Measurements from ENCODE around the gene PAPSS1. TPM values are rescaled to one million over a fixed set of nuclear protein-coding genes. Genes with fewer than 3 reads are reported as not detected.

The PAPSS1 gene
- total and polyA plus RNA-seq, 11 donors, result 5.9 to 32.7 (median 9.3) TPM

DNA sequence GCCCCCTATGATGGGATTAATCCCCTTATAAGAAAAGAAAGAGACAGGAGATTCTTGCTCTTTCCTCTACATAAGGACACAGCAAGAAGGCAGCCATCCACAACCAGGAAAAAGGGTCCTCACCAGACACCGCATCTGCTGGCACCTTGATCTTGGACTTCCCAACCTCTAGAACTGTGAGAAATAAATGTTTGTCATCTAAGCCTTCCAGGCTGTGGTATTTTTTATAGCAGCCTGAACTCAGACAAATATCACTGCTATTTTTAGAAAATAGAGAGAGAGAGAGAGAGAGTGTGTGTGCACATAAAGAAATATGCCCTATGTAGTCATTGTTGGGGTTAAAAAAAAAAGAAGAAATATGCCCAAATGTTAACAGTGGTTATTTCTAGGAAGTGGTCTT, 104.2 kb downstream of the PAPSS1 start:
- H3K27ac ChIP-seq, result no peak overlapping the region
- intact Hi-C loops (cut with DNase I), result no loop called here
- no peak for TF ChIP-seq POLR2A (IDR thresholded peaks at IDR 0.05)
- TF ChIP-seq, protein P1, sequence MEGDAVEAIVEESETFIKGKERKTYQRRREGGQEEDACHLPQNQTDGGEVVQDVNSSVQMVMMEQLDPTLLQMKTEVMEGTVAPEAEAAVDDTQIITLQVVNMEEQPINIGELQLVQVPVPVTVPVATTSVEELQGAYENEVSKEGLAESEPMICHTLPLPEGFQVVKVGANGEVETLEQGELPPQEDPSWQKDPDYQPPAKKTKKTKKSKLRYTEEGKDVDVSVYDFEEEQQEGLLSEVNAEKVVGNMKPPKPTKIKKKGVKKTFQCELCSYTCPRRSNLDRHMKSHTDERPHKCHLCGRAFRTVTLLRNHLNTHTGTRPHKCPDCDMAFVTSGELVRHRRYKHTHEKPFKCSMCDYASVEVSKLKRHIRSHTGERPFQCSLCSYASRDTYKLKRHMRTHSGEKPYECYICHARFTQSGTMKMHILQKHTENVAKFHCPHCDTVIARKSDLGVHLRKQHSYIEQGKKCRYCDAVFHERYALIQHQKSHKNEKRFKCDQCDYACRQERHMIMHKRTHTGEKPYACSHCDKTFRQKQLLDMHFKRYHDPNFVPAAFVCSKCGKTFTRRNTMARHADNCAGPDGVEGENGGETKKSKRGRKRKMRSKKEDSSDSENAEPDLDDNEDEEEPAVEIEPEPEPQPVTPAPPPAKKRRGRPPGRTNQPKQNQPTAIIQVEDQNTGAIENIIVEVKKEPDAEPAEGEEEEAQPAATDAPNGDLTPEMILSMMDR (IDR thresholded peaks at IDR 0.05), result no peak
- ATAC-seq (no peak), DNase-seq (no peak)
- H3K27me3 ChIP-seq, result no peaks in the 10 kb centered on the region
- peaks cover 0 to 13% (median 0%) of the 10 kb centered on the region in 12 donors for H3K4me1 ChIP-seq
- peaks cover 0 to 19% (median 10%) of the 10 kb centered on the region in 9 donors for H3K36me3 ChIP-seq
- no peaks in the 10 kb centered on the region for H3K9me3 ChIP-seq
- WGBS, 4 donors, result 85 to 100% (median 91%) methylated on average over 1 of the region's 1 CpG
- no peak overlapping the region for H3K4me3 ChIP-seq

- DNase-seq, result no peak
- no peak for TF ChIP-seq POLR2A (IDR thresholded peaks at IDR 0.05)
- Histone ChIP-seq H3K9me3 (no peaks in the 10 kb centered on the region), H3K4me1 (no peaks in the 10 kb centered on the region), H3K27me3 (no peaks in the 10 kb centered on the region), H3K27ac (no peak overlapping the region), H3K4me3 (no peak overlapping the region), H3K36me3 (no peaks in the 10 kb centered on the region)
- WGBS, 4 donors, result 87 to 88% (median 88%) methylated on average over 4 of the region's 4 CpGs
- intact Hi-C loops (cut with DNase I), result no loop called here
- ATAC-seq, result no peak
Measured at GRCh38 chr4:107603430-107603829, 116.6 kb downstream of the PAPSS1 start.

- no peak overlapping the region for H3K4me3 ChIP-seq
- H3K36me3 ChIP-seq, result no peaks in the 10 kb centered on the region
- no peak for ATAC-seq
- H3K9me3 ChIP-seq, result no peaks in the 10 kb centered on the region
- no peak overlapping the region for H3K27ac ChIP-seq
- intact Hi-C loops (cut with DNase I), result no loop called here
- no peak for TF ChIP-seq POLR2A (IDR thresholded peaks at IDR 0.05)
- no peaks in the 10 kb centered on the region for H3K27me3 ChIP-seq
- no peak for DNase-seq
- no peaks in the 10 kb centered on the region for H3K4me1 ChIP-seq
Measured at GRCh38 chr4:107600983-107601382, 119.1 kb downstream of the PAPSS1 start.

- intact Hi-C loops (cut with DNase I), result no loop called here
- WGBS, 4 donors, result 54 to 72% (median 61%) methylated on average over 2 of the region's 2 CpGs
- Histone ChIP-seq H3K4me3 (no peak overlapping the region), H3K4me1 (no peaks in the 10 kb centered on the region), H3K27me3 (no peaks in the 10 kb centered on the region), H3K36me3 (no peaks in the 10 kb centered on the region), H3K9me3 (no peaks in the 10 kb centered on the region), H3K27ac (no peak overlapping the region)
- no peak for ATAC-seq
- TF ChIP-seq, protein P1 (IDR thresholded peaks at IDR 0.05), result no peak
- TF ChIP-seq POLR2A (IDR thresholded peaks at IDR 0.05), result no peak
- DNase-seq, result no peak
Measured at GRCh38 chr4:107600436-107600835, 119.6 kb downstream of the PAPSS1 start.

GRCh38 chr4:107599841-107600240, 120.2 kb downstream of the PAPSS1 start:
- intact Hi-C loops (cut with DNase I), result no loop called here
- Histone ChIP-seq H3K4me1 (no peaks in the 10 kb centered on the region), H3K4me3 (no peak overlapping the region), H3K27ac (no peak overlapping the region), H3K27me3 (no peaks in the 10 kb centered on the region), H3K36me3 (no peaks in the 10 kb centered on the region), H3K9me3 (no peaks in the 10 kb centered on the region)
- WGBS, 4 donors, result 57 to 63% (median 60%) methylated on average over 3 of the region's 3 CpGs
- DNase-seq, result no peak
- TF ChIP-seq, protein P1 (IDR thresholded peaks at IDR 0.05), result no peak
- TF ChIP-seq POLR2A (IDR thresholded peaks at IDR 0.05), result no peak
- no peak for ATAC-seq
